ENCODE results near the gene MYNN. TPM values are rescaled to one million over a fixed set of nuclear protein-coding genes. Genes with fewer than 3 reads are reported as not detected.

The MYNN gene
- total and polyA plus RNA-seq, 8 donors: 13.1 to 36.3 (median 32.3) TPM

DNA sequence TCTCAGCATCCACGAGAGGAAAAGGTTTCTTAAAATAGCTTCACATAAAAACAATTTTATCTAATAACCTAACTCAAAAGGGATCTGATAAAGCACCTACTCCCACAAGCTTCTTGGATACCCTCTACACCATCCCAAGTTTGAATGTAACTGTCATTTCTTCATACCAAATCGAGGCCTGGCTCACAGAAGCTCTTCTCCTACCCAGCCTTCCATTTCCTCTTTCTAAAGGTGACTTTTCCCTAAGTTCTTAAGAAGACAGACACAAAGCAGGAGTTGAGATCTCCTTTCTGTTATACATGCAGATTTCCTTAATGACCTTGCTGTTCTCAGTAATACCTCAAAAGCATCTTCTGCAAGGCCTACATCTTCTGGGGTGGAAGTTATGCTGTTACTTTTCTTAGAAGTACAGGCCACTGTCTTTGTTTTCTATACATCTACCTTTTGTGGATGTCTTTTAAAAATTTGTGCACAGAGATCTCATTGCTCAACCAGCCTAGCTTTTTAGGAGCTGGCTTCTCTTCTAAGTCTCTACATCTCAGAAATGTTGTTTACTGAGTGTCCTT lies 36.1 kb downstream of the MYNN start:
- ATAC-seq (no peak), DNase-seq (no peak)
- no peak overlapping the region for H3K27ac ChIP-seq
- no peak for TF ChIP-seq CTCF (IDR thresholded peaks at IDR 0.05)
- intact Hi-C loops (cut with DNase I): no loop called here
- no peak overlapping the region for H3K4me3 ChIP-seq
- H3K4me1 ChIP-seq: peaks cover 8 to 23% of the 10 kb centered on the region in 2 donors
- no peaks in the 10 kb centered on the region for H3K36me3 ChIP-seq
- no peaks in the 10 kb centered on the region for H3K9me3 ChIP-seq
- H3K27me3 ChIP-seq: peaks cover 0 to 6% of the 10 kb centered on the region in 2 donors

DNA sequence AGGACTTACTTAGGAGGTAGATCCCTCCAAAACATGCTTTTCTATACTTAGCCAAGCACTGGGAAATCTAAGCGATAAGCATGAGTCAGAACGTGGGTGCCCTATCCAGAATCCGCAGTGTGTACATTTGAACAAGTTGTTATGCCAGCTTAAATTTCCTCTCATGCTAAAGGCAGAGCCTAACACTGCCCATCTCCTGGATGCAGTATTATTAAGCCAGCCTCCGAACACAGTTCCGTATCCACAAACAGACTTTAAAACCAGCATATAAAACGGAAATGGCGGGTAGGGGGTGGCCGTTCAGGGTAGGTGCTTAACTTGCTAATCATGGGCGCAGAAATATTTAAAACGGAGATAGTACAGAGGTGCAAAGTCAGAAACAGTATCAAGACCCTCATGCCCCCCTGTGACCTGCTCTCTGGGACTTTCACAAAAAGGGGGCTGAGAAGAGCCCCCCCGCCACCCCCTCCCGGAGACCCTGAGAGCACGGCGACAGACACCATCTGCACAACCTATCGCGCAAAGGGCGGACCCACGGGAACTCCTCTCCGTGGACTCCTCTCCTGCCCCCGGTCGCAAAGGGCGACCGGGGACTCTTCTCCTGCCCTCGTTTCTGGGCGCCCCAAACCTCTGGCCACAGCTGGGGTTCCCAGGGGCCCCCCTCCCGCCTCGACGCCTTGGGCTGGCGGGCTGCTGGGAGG lies 38.6 kb downstream of the MYNN start:
- Histone ChIP-seq H3K4me1 (peaks cover 8 to 23% of the 10 kb centered on the region in 2 donors), H3K4me3 (peak overlapping the region; percentile 43 to 62), H3K27me3 (peaks cover 0 to 6% of the 10 kb centered on the region in 2 donors), H3K9me3 (peaks cover 0 to 9% of the 10 kb centered on the region in 2 donors), H3K27ac (peak overlapping the region; percentile 58 to 72), H3K36me3 (no peaks in the 10 kb centered on the region)
- ATAC-seq (peak; percentile 39), DNase-seq (peak in 2 of 4 donors; percentile 46 to 51)
- TF ChIP-seq CTCF (IDR thresholded peaks at IDR 0.05): no peak
- intact Hi-C loops (cut with DNase I): no loop called here

DNA sequence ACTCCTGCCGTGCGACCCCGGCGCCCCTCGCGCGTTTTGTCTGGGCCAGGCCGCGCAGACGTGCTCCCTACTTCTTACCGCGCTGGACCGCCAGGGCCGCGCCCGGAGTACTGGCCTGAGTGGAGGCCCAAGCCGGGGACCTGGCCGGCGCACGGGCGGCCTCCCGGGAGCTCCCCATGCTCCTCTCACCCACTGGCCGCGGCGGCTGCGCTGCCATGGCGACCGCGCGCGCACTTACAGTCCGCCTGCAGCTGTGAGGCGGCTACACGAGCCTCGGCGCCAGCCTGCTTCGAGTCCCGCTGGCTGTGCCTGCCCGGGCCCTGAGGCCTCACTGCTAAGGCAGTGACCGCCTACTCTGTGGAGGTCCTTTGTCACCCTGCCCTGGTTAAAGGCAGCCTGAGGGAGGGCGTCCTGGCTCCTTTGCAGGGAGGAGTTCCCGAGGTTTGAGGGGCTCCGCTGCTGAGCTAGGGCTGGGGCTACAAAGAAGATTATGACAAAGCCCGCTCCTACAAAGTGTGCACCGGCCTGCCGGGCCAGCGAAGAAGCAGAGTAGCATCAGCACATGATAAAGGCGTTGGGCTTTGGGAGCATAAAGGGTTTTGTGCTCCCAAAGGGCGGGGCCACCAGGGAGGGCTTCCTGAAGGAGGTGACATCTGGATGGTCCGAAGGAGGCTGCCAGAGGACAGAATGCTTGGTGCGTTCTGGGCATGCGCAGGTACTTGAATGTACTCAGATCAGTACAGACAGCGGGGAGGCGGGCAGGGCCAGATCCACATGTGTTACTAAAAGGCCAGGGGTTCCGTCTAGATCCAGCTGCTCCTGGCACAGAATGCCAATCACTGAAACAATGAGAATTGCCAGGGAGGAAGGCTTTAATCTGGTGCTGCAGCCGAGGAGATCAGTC lies 39.4 kb downstream of the MYNN start, which contains the start of the genes LRRC34 and LRRIQ4:
Gene LRRC34 (minus strand): TSS at position 573 of the 904 bp plus-strand sequence. CDS start 356 bp downstream, at position 217.
Gene LRRIQ4 (plus strand): TSS at position 539 of the 904 bp plus-strand sequence. CDS start 9,052 bp downstream, outside the sequence.
- H3K4me3 ChIP-seq: peak within 1 kb of the TSS; percentile 43 to 62
- peaks cover 0 to 9% of the 10 kb centered on the region in 2 donors for H3K9me3 ChIP-seq
- DNase-seq: peak; percentile 65 to 96 (median 82)
- peaks cover 0 to 6% of the 10 kb centered on the region in 2 donors for H3K27me3 ChIP-seq
- TF ChIP-seq CTCF (IDR thresholded peaks at IDR 0.05): peak in 1 of 2 donors; percentile 19
- H3K36me3 ChIP-seq: no peaks in the 10 kb centered on the region
- intact Hi-C loops (cut with DNase I): no loop called here
- ATAC-seq: peak; percentile 90
- H3K4me1 ChIP-seq: peaks cover 8 to 23% of the 10 kb centered on the region in 2 donors
- peak within 1 kb of the TSS; percentile 58 to 72 for H3K27ac ChIP-seq

DNA sequence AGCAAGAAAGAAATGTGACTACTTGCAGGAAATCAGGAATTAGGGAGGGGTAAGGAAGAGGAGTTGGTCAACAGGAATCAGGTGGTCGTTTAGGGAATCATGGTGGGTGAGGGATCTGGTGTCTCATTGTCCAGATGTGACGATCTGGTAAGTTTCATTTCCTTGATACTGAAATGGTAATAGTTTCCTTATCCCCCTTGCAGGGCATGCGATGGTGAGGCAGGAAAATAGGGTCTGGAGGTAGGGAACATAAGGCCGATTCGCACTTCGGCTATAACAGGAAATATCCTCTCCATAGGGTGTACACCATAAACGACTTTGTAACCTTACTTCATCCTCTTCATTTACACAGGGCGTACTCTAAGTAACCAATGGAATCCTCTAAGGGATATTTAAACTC lies 40.1 kb downstream of the MYNN start:
- no peaks in the 10 kb centered on the region for H3K36me3 ChIP-seq
- H3K4me1 ChIP-seq: peaks cover 8 to 23% of the 10 kb centered on the region in 2 donors
- H3K4me3 ChIP-seq: peak overlapping the region; percentile 43 to 62
- H3K27ac ChIP-seq: no peak overlapping the region
- intact Hi-C loops (cut with DNase I): no loop called here
- DNase-seq: no peak
- H3K27me3 ChIP-seq: peaks cover 0 to 6% of the 10 kb centered on the region in 2 donors
- no peak for ATAC-seq
- TF ChIP-seq CTCF (IDR thresholded peaks at IDR 0.05): no peak
- peaks cover 0 to 9% of the 10 kb centered on the region in 2 donors for H3K9me3 ChIP-seq
